C4-2B (cell line): ENCODE results near the gene KCNMA1.
"Not testable (repeated sequence)": the region's sequence is repeated elsewhere in the genome, so short reads cannot be mapped to it uniquely, and the experiment has no call there.

Experiments
- H3K27ac ChIP-seq: fragments of 450-650 bp; 2 replicates; pipeline ENCODE4 v1.5.1; 2017
- CTCF ChIP-seq: fragments of 450-650 bp; conservative IDR thresholded peaks from 2 replicates; pipeline ENCODE4 v1.5.1; 2017; ENCODE audit warnings: mild to moderate bottlenecking
- ZFX ChIP-seq: fragments of 450-650 bp; IDR thresholded peaks from 2 replicates; pipeline ENCODE4 v1.6.1; 2017

The KCNMA1 gene

DNA sequence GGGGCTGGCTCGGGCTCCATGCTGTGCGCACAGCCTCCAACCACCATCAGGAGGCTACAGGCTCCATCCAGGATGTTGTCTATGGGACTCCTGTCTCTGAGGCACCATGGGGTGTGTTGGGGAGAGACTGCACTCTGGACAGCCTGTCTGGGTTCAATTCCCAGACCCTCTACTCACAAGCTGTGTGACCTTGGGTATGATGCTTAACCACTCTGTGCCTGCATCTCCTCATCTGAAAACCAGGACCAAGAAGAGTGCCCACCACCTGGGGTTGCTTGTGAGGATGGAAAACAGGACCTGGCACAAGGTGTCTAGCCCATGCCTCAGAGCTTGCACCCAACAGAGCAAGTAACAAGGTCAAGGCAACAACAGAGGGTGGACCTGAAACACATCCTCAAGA is 109.8 kb downstream of the KCNMA1 start:
- H3K27ac ChIP-seq, result no peak overlapping the region
- no peak for TF ChIP-seq ZFX
- no peak for TF ChIP-seq CTCF

- no peak overlapping the region for H3K27ac ChIP-seq
- no peak for TF ChIP-seq CTCF
- no peak for TF ChIP-seq ZFX
These were observed 110.6 kb downstream of the KCNMA1 start for GRCh38 chr10:77526868-77527617.

DNA sequence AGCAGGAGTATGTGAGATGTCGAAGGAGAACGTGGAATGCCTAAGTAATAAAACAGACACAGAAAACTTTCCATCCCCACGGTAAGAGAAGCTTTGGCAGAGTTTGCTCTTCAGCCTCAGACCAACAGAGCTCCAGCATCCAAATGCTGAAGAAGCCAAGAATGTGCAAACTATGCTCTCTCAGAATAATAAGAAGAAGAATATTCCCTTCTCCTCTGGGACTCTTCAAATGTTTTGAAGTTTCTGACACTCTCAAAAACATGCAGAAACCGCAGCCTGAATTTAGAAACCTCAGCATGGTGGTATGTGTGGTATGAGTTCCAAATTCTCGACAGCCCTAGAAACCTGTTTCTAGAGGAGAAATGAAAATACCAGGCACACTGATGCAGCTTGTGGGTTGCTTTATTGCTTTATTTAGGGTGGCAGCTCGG is 113.3 kb downstream of the KCNMA1 start:
- H3K27ac ChIP-seq, result no peak overlapping the region
- TF ChIP-seq ZFX (no peak), CTCF (no peak)

- H3K27ac ChIP-seq, result no peak overlapping the region
- TF ChIP-seq ZFX, result no peak
- TF ChIP-seq CTCF, result no peak
These were observed 115.3 kb downstream of the KCNMA1 start for GRCh38 chr10:77522268-77522809.

DNA sequence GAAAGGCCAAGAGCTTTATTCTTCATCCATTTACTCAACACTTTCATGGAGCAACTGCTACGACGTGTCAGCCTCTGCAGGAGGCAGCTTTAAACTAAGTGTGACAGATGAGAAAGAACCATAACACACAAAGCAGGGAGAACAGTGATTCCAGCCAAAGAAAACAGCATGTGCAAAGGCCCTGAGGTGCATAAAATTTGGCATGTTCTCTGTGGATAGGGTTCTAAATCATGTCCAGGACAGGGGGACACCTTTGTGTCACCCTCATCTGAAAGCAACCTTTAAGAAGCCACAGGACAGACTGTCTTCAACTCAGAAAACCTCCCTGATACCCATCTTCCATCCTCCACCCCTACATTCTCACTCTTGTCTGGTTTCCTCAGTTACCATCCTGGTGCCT is 116.6 kb downstream of the KCNMA1 start:
- no peak overlapping the region for H3K27ac ChIP-seq
- TF ChIP-seq ZFX, result no peak
- TF ChIP-seq CTCF, result no peak

- no peak for TF ChIP-seq ZFX
- no peak for TF ChIP-seq CTCF
- H3K27ac ChIP-seq, result no peak overlapping the region
These were observed 117.3 kb downstream of the KCNMA1 start for GRCh38 chr10:77520290-77520689.

DNA sequence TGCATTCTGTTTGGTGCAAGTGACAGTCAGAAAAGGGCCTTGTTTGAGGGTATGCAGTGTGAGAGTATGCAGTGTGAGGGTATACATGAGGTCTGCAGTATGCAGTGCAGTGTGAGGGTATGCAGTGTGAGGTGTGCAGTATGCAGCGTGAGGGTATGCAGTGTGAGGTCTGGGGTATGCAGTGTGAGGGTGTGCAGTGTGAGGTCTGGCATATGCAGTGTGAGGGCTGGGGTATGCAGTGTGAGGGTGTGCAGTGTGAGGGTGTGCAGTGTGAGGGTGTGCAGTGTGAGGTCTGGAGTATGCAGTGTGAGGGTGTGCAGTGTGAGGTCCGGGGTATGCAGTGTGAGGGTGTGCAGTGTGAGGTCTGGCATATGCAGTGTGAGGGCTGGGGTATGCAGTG is 117.8 kb downstream of the KCNMA1 start:
- not testable (repeated sequence) for H3K27ac ChIP-seq

DNA sequence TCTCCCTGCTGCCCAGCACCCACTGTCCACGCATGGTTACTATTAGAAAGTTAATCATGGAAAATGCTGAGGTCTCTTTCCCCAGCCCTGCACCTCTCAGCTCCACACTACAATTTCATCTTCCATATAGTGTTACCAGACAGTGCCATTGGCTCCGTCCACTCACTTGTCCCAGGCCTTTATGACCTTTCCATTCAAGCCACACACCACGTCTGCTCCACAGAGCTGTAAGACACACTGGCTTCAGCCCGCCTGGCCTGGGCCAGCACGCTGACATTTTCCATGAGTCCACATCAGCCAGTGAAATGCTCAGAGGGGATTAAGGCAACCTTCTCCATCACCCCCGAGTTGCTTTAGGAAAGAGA is 118.7 kb downstream of the KCNMA1 start:
- TF ChIP-seq ZFX (no peak), CTCF (no peak)
- H3K27ac ChIP-seq, result no peak overlapping the region
